Lung (tissue), 12 donors: Measurements from ENCODE around the gene OR1F1. TPM values are rescaled to one million over a fixed set of nuclear protein-coding genes. Genes with fewer than 3 reads are reported as not detected.
A peak's percentile ranks its signal among the peaks of the same experiment; 100 is the strongest.

Experiments
- ATAC-seq: fragments of 200-7000 bp; cut with Tn5 transposase; one replicate; pipeline ENCODE4 v1.9.1; 2020; ENCODE audit warnings: moderate number of reproducible peaks; ENCODE audit not compliant: insufficient read depth, low FRiP score
- DNase-seq, 3 donors: peaks; one replicate each; pipeline ENCODE4 v3.0.0-alpha.2; 2013 to 2017
- H3K27ac ChIP-seq, 2 donors: one replicate each; pipeline ENCODE4 v1.5.1; 2013; ENCODE audit warnings: mild to moderate bottlenecking in 2 of 2, moderate library complexity in 2 of 2, control low read depth in 1 of 2, inconsistent platforms in 1 of 2, low read depth in 1 of 2, low read length in 1 of 2
- H3K27me3 ChIP-seq, 3 donors: one replicate each; pipeline ENCODE4 v1.5.1; 2013; ENCODE audit warnings: low read length in 2 of 3; ENCODE audit not compliant: control insufficient read depth in 3 of 3, insufficient read depth in 3 of 3
- H3K36me3 ChIP-seq, 4 donors: one replicate each; pipeline ENCODE4 v1.5.1; 2013; ENCODE audit warnings: low read length in 4 of 4, mild to moderate bottlenecking in 1 of 4, moderate library complexity in 1 of 4; ENCODE audit not compliant: control insufficient read depth in 4 of 4, insufficient read depth in 4 of 4
- H3K4me1 ChIP-seq, 5 donors: one replicate each; pipeline ENCODE4 v1.5.1; 2013; ENCODE audit warnings: low read length in 5 of 5, mild to moderate bottlenecking in 2 of 5, moderate library complexity in 1 of 5; ENCODE audit not compliant: control insufficient read depth in 5 of 5, insufficient read depth in 5 of 5
- H3K4me3 ChIP-seq: one replicate; pipeline ENCODE4 v1.5.1; 2013; ENCODE audit warnings: mild to moderate bottlenecking, control low read depth, moderate library complexity
- H3K9ac ChIP-seq, 2 donors: one replicate each; pipeline ENCODE4 v1.5.1; 2013; ENCODE audit warnings: low read length in 2 of 2, control low read depth in 1 of 2; ENCODE audit not compliant: insufficient read depth in 1 of 2
- H3K9me3 ChIP-seq, 4 donors: one replicate each; pipeline ENCODE4 v1.5.1; 2013; ENCODE audit warnings: low read length in 3 of 4, mild to moderate bottlenecking in 1 of 4, moderate library complexity in 1 of 4; ENCODE audit not compliant: control insufficient read depth in 4 of 4, insufficient read depth in 3 of 4
- CTCF ChIP-seq: IDR thresholded peaks from 2 replicates; pipeline ENCODE4 v1.5.1; 2012; ENCODE audit warnings: mild to moderate bottlenecking; ENCODE audit errors: control extremely low read depth, extremely low read depth
- WGBS, 2 donors: extraction: QIAGEN DNeasy Blood & Tissue Kit; methylation state at CpG; one replicate each; pipeline ENCODE4 v1.1.7; 2013; 5-methylcytosine and 5-hydroxymethylcytosine counted together
- polyA plus RNA-seq, 2 donors: library from polyadenylated mRNA; stranded (reverse); fragments of 200-250 nt; gene quantifications; one replicate each; pipeline ENCODE4 v1.2.1, GENCODE V29; 2013
- total RNA-seq, 2 donors: library from RNA; depleted of rRNA in 1 of 2; stranded (reverse); fragments of >200 nt in 1 of 2; gene quantifications; one replicate each; pipeline ENCODE4 v1.2.1, GENCODE V29; 2014 to 2021
- donor health status: control.
- donor health status: control.
- donor health status: Bipolar disorder and iron deficiency.
- donor health status: healthy.
- donor health status: DM: yes; HTN: yes; CAD: no.

Gene OR1F1
- total and polyA plus RNA-seq, 4 donors = not detected

GRCh38 chr16:3149193-3149530 is 38.8 kb upstream of the OR1F1 start:
- Histone ChIP-seq H3K27me3 (peaks cover 0 to 2% (median 0%) of the 10 kb centered on the region in 3 donors), H3K36me3 (no peaks in the 10 kb centered on the region), H3K9ac (no peak overlapping the region), H3K4me3 (no peak overlapping the region), H3K9me3 (no peaks in the 10 kb centered on the region), H3K4me1 (peaks cover 0 to 20% (median 0%) of the 10 kb centered on the region in 5 donors), H3K27ac (no peak overlapping the region)
- no peak for TF ChIP-seq CTCF
- DNase-seq (no peak), ATAC-seq (no peak)
- WGBS, 2 donors = 91 to 92% methylated on average over 6 of the region's 6 CpGs

GRCh38 chr16:3149630-3150345 is 38.2 kb upstream of the OR1F1 start:
- no peaks in the 10 kb centered on the region for H3K9me3 ChIP-seq
- WGBS, 2 donors = 4 to 5% methylated on average over 40 to 41 of the region's 41 CpGs
- peaks cover 0 to 4% (median 0%) of the 10 kb centered on the region in 3 donors for H3K27me3 ChIP-seq
- peak overlapping the region; percentile 89 to 94 for H3K27ac ChIP-seq
- H3K4me3 ChIP-seq = peak overlapping the region; percentile 66
- H3K9ac ChIP-seq = peak overlapping the region; percentile 65 to 75
- H3K36me3 ChIP-seq = no peaks in the 10 kb centered on the region
- TF ChIP-seq CTCF = peak; percentile 15
- ATAC-seq (peak; percentile 30), DNase-seq (peak; percentile 65 to 77 (median 73))
- peaks cover 0 to 20% (median 0%) of the 10 kb centered on the region in 5 donors for H3K4me1 ChIP-seq

GRCh38 chr16:3150346-3151218 is 37.4 kb upstream of the OR1F1 start:
- no peak for TF ChIP-seq CTCF
- peak overlapping the region; percentile 66 for H3K4me3 ChIP-seq
- peaks cover 0 to 20% (median 0%) of the 10 kb centered on the region in 5 donors for H3K4me1 ChIP-seq
- peaks cover 0 to 4% (median 0%) of the 10 kb centered on the region in 4 donors for H3K9me3 ChIP-seq
- H3K9ac ChIP-seq = peak overlapping the region; percentile 65 to 75
- WGBS, 2 donors = 2% methylated on average over 62 of the region's 62 CpGs
- peak; percentile 98 to 99 (median 99) for DNase-seq
- ATAC-seq = peak; percentile 89
- no peaks in the 10 kb centered on the region for H3K36me3 ChIP-seq
- peak overlapping the region; percentile 89 to 94 for H3K27ac ChIP-seq
- H3K27me3 ChIP-seq = peaks cover 0 to 4% (median 0%) of the 10 kb centered on the region in 3 donors
